ENCODE results near the gene AQP12B.

DNA sequence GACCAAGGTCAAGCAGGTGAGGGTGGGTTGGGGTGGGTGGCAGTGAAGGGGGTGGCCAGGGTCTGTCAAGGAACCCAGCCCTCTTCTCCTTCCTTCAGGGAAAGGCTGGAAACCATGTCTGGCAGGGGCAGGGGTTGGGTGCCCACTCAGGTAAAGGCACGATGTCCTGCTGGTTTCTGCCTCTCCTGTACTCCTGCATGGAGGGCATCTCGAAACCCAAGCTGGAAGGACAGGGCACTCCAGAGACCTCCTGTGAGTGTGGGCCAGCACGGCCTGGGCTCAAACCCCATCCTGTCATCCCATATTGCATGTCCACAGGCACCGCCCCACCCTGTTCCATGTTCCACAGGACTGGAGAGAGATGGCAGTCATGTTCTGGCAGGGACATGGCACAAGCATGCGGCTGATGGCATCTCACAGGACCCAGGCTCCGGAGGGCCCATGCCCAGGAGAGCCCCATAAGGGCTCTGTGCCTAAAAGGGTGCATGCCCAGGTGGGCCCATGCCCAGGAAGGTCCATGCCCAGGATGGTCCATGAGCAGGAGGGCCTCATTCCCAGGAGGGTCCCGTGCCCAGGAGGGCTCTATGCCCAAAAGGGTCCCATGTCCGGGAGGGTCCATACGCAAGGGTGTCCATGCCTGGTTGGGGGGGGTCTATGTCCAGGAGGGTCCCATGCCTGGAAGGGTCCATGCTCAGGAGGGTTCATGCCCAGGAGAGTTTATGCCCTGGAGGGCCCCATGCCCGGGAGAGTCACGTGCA is 51.0 kb downstream of the AQP12B start:
- TF ChIP-seq, protein P1, sequence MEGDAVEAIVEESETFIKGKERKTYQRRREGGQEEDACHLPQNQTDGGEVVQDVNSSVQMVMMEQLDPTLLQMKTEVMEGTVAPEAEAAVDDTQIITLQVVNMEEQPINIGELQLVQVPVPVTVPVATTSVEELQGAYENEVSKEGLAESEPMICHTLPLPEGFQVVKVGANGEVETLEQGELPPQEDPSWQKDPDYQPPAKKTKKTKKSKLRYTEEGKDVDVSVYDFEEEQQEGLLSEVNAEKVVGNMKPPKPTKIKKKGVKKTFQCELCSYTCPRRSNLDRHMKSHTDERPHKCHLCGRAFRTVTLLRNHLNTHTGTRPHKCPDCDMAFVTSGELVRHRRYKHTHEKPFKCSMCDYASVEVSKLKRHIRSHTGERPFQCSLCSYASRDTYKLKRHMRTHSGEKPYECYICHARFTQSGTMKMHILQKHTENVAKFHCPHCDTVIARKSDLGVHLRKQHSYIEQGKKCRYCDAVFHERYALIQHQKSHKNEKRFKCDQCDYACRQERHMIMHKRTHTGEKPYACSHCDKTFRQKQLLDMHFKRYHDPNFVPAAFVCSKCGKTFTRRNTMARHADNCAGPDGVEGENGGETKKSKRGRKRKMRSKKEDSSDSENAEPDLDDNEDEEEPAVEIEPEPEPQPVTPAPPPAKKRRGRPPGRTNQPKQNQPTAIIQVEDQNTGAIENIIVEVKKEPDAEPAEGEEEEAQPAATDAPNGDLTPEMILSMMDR (optimal IDR thresholded peaks at IDR 0.05 in 1 of 3, IDR thresholded peaks at IDR 0.05 in 1 of 3, conservative IDR thresholded peaks at IDR 0.05 in 1 of 3; ENCODE audit: extremely low read depth in 1 of 3, insufficient read depth in 2 of 3, low read length in 3 of 3) = no peak
- no peak for TF ChIP-seq EZH2 (IDR thresholded peaks at IDR 0.05; ENCODE audit: low read length)
